Camera-type eye (tissue), 1 donor: ENCODE data around the gene MEF2B. TPM values are rescaled to one million over a fixed set of nuclear protein-coding genes. Genes with fewer than 3 reads are reported as not detected.

ENCODE experiments used
- total RNA-seq: library from RNA; depleted of rRNA; stranded (reverse); fragments of >200 nt; gene quantifications from one replicate; pipeline ENCODE4 v1.2.3, GENCODE V29; 2014

MEF2B gene
- total RNA-seq = 0.33 TPM

DNA sequence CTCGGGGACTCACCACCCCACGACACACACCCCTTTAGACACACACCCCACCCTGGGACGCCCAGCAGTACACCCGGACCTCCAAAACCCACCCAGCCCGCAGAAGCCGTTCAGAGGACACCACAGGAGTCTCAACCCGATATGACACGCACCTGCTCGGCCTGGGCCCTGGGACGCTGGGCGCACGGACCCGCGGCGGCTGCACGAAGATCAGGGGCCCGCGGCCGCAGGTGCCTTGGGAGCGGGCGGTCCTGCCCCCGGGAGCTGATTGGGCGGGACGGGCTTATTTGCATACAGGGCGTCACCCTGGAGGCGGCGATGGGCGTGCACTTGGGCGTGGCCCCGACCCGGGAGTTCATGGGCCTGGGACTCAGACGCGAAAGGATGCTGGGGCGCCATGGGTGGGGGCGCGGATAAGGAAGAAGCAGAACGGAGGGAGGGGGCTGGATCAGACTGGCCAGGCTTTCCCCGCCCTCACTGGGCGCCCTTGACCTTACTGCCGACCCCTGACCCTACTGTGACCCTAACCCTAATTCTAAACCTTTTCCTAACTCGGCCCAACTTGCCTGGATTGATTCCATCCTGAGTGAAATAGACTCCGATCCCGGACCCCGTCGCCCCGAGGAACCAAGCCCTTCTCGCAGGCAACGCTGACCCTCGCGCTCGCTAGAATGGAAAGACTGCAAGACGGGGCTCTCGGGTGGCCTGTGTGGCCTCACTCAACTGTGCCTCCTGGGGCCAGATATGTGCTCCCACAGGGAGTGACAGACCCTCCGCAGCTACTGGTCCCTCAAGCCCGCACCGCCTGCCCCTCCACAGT lies at the start of gene MEF2B:
Gene MEF2B, minus strand, starts transcription at position 211 of the 820 bp plus-strand sequence. CDS start 19,528 bp downstream, outside the sequence.

DNA sequence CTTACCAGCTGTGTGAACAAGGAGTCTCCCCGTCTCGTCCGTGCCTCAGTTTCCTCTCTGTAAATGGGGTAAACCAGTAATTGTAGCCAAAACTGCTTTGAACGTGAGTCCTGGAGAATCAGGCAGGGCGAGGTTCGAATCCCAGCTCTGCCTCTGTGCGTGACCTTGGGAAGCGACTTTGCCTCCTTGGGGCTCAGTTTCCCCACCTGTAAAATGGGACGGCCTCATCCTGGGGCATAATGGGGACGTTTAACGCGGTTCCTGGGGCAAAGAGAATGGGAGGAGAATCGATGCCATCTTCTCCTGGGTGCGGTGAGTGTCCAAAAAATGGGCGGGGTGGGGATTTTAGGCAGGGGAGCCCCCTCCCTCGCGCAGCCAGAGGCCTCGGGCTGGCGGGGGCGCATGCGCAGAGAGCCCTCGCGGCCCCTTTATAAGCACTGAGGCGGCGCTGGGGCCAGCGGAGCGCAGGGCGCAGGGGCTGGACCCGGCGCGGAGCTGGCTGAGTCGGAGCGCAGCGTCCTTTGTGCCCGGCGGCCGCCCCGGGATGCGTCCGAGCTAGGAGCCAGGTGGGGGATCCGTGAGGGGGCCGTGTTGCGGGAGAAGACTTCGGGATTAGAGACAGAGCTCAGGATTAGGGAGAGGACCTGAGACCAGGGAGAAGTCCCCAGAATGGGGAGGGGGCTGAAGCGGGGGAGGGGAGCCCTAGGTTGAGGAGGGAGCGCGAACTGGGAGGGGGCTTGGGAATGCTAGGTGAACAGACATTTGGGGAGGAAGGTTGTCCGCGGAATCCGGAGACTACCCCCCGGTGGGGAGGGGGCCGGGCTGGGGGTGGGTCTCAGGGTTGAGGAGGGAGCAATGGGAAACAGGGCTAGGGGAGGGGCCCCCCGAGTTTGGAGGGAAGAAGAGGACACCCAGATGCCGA lies 41.7 kb upstream of the MEF2B start, which contains the start of gene NCAN:
Gene NCAN, plus strand, starts transcription at position 460 of the 922 bp plus-strand sequence. CDS start 4,996 bp downstream, outside the sequence.

DNA sequence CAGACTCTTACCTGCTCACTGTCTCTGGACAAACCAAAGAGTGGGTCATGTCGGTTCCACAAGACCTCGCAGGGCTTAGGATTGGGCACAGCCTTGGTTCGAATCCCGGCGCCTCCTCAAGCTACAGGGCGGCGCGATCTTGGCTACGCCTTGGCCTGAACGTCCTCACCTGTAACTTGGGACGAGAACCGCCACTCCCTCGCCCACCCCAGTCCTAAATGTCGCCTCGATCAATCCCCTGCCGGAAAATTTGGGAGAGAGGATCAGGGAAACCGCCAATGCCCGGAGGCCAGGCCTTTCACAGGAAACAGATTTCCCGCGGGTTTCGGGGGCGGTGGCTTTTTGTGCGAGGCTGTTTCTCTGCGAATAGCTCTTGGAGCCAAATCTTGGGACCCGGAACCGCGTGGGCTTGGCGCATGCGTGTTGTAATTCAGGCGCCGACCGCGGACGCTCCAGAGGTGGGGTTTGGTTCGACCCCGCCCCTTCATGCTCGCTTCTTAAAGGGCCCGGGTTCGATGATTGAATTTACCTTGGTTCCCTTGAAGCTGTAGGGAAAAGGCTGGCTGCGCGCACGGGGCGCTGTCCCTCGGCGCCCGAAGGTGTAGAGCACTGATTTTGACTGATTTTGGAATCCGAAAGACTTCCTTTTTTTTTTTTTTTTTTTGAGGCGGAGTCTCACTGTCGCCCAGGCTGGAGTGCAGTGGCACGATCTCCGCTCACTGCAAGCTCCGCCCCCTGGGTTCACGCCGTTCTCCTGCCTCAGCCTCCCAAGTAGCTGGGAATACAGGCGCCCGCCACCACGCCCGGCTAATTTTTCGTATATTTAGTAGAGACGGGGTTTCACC lies 33.2 kb upstream of the MEF2B start, which contains the start of gene NR2C2AP:
Gene NR2C2AP, minus strand, starts transcription at position 403 of the 845 bp plus-strand sequence. Its CDS starts 354 bp downstream, at position 49.

DNA sequence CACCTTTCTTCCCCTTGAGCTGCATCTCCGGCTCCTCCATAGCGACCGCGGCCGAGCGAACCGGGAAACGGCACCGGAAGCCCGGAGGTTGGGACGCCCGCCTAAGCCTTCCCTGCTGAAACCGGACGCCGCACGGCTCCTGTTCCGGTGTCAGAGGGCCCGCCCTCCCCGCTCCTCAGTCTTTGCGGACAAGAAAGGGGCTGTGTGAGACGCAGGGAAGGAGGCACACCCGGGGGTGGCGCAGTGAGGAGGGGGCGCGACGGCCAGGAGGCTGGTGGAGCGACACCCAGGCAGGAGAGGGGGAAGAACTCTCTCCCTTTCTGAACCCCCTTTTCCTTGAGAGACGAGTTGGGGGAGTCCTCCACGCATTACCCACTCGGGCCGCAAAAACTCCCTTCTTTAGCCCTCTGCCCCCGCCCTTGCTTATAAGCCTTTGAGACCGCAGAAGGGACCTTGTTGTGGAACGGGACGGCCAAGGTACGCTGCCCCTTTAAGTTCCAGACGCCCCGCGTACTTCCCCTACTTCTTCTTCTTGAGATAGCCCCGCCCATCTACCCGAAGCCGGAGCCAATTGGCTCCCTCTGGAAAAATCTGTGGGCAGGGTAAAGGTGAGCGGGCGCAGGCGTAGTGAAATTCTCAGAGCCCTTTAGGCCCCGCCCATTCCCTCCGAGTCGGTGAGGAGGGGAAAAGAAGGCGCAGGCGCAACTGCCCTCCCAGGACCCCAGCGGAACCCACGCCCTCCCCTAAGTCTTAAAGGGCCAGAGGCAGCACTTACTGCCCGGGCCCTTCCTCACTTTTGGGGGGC lies 22.2 kb upstream of the MEF2B start, which contains the start of the genes BORCS8 and RFXANK:
Gene BORCS8, minus strand, starts transcription at position 75 of the 805 bp plus-strand sequence. Its CDS starts 35 bp downstream, at position 40.
Gene RFXANK, plus strand, starts transcription at position 181 of the 805 bp plus-strand sequence. CDS start 1,689 bp downstream, outside the sequence.

DNA sequence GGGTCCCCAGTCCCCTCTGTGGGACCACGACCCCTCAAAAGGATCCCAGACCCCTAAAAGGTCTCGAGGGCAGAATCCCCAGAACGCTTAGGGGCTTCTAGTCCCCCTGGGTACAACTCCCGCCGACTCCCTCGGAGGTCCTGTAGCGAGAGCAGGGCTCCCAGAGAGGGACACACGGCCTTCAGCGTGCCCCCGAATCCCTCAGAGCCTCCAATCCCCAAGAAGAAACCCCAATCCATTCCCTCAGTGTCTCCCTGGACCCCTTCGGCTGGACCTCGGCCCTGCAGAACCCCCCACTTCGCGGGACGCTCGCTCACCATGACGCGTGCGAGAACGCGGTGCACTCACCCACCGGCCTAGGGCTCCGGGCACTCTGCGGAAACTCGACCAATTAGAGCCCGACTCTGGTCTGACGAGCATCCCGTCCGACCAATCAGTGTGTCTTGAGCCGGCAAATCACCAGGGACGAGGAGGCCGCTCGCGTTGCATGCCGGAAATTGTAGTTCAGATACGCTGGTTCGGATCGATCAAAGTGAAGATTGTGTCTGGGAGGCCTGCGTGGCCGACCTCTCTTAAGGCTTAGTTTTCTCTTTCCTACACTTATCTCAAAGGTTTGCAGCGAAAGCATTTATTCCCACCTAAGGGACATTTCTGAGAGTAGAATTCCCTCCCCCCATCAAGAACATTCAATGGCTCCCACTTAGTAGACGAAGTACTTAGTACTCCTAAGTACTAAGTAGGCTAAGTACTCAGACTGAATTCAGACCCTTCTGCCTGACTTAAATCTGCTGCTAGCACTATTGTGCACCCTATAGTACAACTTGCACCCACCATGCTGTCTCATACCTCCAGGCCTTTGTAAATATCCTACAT lies 31.7 kb downstream of the MEF2B start, which contains the start of gene TMEM161A:
Gene TMEM161A, minus strand, starts transcription at position 370 of the 873 bp plus-strand sequence. Its CDS starts 50 bp downstream, at position 320.

Other genes starting within 250 kb of the MEF2B start
- gene HOMER3, start 229.0 kb downstream of the MEF2B start, total RNA-seq = 27.1 TPM
- 106 TPM for gene SUGP2, start 136.7 kb downstream of the MEF2B start, total RNA-seq
- 30.1 TPM for gene ARMC6, start 136.7 kb downstream of the MEF2B start, total RNA-seq
- 15.8 TPM for gene SLC25A42, start 106.3 kb downstream of the MEF2B start, total RNA-seq
- gene TMEM161A, start 31.8 kb downstream of the MEF2B start, total RNA-seq = 13.0 TPM
- 11.3 TPM for gene BORCS8, start 21.9 kb upstream of the MEF2B start, total RNA-seq
- gene RFXANK, start 22.0 kb upstream of the MEF2B start, total RNA-seq = 31.6 TPM
- 7.6 TPM for gene NR2C2AP, start 33.2 kb upstream of the MEF2B start, total RNA-seq
- gene NCAN, start 41.7 kb upstream of the MEF2B start, total RNA-seq = 18.9 TPM
- 0.99 TPM for gene TM6SF2, start 103.0 kb upstream of the MEF2B start, total RNA-seq
- 36.1 TPM for gene SUGP1, start 150.2 kb upstream of the MEF2B start, total RNA-seq
- 88.7 TPM for gene MAU2, start 150.6 kb upstream of the MEF2B start, total RNA-seq
- gene GATAD2A, start 235.4 kb upstream of the MEF2B start, total RNA-seq = 43.4 TPM